ENCODE data around the gene TMC2.
"Not testable (repeated sequence)": the region's sequence is repeated elsewhere in the genome, so short reads cannot be mapped to it uniquely, and the experiment has no call there.

TMC2 gene

GRCh38 chr20:2524709-2525506, 11.5 kb upstream of the TMC2 start:
- DNase-seq: no peak

- DNase-seq: not testable (repeated sequence)
Measured at GRCh38 chr20:2526218-2526583, 10.2 kb upstream of the TMC2 start.

GRCh38 chr20:2527762-2528161, 8.6 kb upstream of the TMC2 start:
- no peak for DNase-seq

GRCh38 chr20:2528671-2529271, 7.6 kb upstream of the TMC2 start:
- DNase-seq: no peak

- no peak for DNase-seq
Measured at GRCh38 chr20:2533118-2533517, 3.3 kb upstream of the TMC2 start.

- no peak for DNase-seq
Measured at GRCh38 chr20:2535711-2536559, 438 bp upstream of the TMC2 start.

GRCh38 chr20:2537101-2537500, 728 bp downstream of the TMC2 start:
- DNase-seq: no peak

- DNase-seq: no peak
Measured at GRCh38 chr20:2538356-2538755, 2.0 kb downstream of the TMC2 start.

- DNase-seq: no peak
Measured at GRCh38 chr20:2538931-2539720, 2.8 kb downstream of the TMC2 start.

GRCh38 chr20:2541940-2542339, 5.6 kb downstream of the TMC2 start:
- no peak for DNase-seq

GRCh38 chr20:2542361-2542760, 6.0 kb downstream of the TMC2 start:
- DNase-seq: no peak

- DNase-seq: no peak
Measured at GRCh38 chr20:2544211-2544610, 7.8 kb downstream of the TMC2 start.

GRCh38 chr20:2545594-2545993, 9.2 kb downstream of the TMC2 start:
- no peak for DNase-seq

GRCh38 chr20:2557873-2558580, 21.7 kb downstream of the TMC2 start:
- DNase-seq: no peak

- no peak for DNase-seq
Measured at GRCh38 chr20:2558581-2559278, 22.4 kb downstream of the TMC2 start.

GRCh38 chr20:2559279-2559626, 22.9 kb downstream of the TMC2 start:
- no peak for DNase-seq

- DNase-seq: peak; percentile 8
Measured at GRCh38 chr20:2559651-2560050, 23.3 kb downstream of the TMC2 start.

- no peak for DNase-seq
Measured at GRCh38 chr20:2563116-2563515, 26.7 kb downstream of the TMC2 start.

- DNase-seq: no peak
Measured at GRCh38 chr20:2564406-2564805, 28.0 kb downstream of the TMC2 start.

- DNase-seq: no peak
Measured at GRCh38 chr20:2575682-2576081, 39.3 kb downstream of the TMC2 start.

GRCh38 chr20:2576317-2576727, 39.9 kb downstream of the TMC2 start:
- DNase-seq: no peak
